ENCODE results near the gene COL20A1. TPM values are rescaled to one million over a fixed set of nuclear protein-coding genes. Genes with fewer than 3 reads are reported as not detected.
"Not testable (repeated sequence)": the region's sequence is repeated elsewhere in the genome, so short reads cannot be mapped to it uniquely, and the experiment has no call there.

COL20A1 gene
- total RNA-seq, 1 donor from 2014 or later = 0.14 TPM

DNA sequence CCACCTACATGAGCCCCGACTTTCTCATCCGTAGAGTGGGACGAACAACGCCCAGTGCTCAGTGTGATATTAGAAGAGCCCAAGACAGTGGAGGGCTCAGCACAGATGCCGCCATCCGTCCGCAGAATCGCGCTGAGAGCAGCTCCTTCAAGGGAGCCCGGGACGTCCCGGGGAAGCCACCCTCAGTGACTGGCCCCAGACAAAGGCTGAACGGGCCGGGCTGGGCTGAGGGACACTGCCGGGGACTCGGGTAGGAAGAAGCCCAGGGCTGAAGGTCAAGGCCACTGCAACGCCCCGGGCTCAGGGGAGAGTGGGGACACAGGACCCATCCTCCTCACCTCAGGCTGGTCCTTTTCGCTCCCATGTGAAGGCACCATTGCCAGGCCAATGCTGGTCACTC is 81.0 kb downstream of the COL20A1 start:
- no peak for DNase-seq (ENCODE audit: low spot score)

DNA sequence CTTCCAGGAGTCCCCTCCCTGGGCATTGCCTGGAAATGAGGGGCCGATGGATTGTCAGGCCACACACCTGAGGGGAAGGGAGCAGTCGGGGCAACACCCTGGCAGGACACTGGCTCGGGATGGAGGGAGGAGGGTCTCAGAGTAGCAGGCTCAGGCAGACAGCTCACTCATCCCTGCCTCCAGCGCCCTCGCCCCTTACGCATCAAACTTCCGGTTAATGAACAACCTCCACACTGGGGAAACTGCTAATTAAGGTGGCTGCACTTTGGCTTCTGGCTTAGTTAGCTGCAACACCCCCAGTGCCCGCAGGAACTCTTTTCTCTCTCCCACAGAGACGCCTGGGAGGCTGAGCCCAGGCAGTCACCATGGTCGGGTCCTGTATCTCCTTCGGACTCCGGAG is 81.5 kb downstream of the COL20A1 start:
- no peak for DNase-seq (ENCODE audit: low spot score)

DNA sequence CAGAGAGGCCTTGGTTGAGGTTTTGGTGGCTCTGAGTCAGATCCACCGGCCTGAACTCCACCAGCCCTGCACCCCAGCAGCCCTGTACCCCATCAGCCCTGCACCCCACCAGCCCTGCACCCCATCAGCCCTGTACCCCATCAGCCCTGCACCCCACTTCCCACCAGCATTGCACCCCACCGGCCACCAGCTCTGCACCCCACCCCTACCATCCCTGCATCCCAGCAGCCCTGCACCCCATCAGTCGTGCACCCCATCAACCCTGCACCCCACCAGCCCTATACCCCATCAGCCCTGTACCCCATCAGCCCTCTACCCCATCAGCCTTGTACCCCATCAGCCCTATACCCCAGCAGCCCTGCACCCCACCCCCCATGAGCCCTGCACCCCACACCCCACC is 82.5 kb downstream of the COL20A1 start:
- no peak for DNase-seq (ENCODE audit: low spot score)

DNA sequence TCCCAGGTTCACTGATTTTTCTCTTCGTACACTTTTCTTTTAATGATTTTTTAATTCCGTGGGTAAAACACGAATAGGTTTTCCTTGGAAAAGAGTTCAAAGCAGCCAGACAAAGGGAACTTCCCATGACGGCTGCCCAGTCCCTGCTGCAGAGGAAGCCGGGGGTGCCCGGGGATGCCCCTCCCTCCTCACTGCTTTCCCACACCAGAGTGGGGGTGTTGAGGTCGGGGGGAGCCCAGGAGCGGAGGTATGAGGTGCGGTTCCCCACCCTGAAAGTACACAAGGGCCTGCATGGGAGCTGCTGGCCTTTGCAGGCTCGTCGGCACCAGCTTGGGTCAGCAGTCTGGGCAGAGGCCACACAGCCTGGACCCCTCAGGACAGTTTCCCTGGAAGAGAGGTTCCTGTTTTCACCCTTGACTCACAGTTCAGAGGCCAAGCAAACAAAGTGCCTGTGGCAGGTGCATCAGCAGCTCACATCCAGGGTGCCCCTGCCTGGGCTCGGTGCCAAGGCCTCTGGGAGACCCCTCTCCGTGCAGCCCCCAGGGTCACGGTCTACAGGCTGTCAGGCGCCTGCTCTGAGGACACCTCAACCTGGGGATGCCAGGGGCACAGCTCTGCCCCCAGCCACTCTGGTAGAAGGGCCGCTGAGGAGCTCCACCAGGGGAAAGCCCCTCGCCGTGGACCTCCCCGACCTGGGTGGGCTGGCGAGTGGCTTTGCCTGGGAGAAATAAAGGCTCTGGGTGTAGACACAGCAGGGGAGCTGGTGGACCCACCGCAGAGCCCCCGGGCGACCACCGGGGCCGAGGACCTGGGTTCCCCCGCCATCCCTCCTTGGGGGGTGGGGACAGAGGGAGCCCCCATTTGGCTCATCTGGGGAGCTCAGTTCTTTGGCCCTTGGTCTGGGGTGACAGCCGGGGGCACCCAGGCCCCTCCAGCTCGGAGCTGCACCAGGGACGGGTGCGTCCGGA is 83.6 kb downstream of the COL20A1 start:
- no peak for DNase-seq (ENCODE audit: low spot score)

DNA sequence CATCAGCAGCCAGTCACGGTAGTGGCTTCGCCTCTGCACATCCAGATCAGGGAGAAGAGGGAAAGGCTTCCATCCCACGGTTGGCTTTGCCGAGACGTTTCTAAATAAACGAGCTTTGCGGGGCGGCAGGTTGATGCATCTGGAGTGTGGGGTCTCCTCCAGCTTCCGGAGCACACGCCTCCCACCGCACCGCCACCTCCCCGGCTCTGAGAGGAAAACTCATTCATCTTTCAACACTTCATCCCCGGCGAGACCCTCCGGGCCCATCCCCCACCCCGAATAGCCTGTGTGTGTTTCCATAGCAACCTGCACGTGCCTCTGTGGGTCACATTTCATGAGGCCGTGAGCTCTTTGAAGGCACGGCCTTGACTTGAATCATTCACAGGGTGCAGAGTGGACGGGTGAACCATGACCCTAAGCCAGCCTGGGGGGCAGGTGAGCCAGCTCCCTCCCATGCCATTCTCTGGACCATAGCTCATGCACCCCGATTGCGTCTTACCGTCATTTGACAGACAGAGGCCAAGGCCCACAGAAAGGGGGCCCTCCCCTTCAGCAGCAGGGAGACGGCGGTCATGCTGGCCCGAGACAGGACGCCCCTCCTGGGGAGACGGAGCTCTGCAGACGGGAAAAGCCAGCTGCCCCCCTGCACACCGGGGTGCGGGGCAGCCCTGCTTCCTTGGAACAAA is 84.4 kb downstream of the COL20A1 start:
- no peak for DNase-seq (ENCODE audit: low spot score)

DNA sequence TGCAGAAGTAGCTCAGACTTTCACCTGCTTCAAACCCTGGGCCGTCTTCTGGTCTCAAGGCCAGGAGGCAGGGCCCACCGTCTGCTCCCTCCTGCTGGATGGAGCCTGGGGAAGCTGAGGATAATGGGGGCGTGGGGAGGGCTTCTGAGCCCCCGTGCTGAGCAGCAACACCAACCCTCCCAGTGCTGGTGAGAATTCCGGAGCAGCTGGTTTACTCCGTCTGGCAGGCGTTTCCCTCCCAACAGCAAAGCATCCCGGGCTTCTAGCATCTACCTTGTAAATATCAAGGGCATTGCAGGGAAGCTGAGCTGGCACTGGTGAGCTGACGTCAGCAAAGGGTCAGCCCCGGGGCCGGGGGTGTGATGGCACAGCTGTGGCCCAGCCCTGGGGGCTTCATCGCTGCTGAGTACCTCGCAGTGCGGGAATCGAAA is 85.0 kb downstream of the COL20A1 start:
- no peak for DNase-seq (ENCODE audit: low spot score)

DNA sequence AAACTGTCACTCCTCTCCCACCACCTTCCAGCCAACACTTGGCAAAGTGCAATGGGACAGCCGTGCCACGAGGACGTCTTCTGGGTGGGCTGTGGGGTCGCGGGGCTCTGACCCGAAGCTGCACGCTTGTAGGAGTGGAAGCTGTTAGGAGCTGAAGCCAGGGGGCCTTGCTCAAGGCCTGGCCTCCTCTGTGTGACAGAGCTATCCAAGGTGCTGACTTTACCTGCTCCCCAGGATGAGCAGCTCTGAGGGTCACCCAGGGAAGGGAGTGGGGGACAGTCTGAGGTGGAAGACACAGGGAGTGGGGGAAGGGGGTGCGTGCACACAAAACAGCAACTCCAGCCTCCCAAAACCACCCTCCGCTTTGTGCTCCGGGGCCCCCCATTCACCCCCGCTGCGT is 85.6 kb downstream of the COL20A1 start:
- no peak for DNase-seq (ENCODE audit: low spot score)

DNA sequence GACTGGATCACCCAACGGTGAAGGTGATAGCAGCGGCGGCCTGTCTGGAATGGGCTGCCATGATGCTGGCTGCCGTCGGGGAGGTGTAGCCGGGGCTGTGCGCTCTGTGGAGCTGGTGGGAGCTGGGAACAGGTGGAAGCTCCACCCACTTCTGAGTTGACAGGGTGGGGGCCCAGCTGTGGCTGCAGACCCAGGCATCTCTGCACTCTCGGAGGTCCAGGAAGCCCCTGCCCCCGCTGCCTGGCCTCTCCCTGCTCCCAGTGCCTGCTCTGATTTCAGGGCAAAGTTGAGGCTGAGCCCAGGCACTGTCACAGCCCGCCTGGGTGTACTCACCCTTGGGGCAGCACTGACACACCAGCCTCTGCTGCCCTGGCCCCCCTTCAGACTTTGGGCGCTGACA is 86.3 kb downstream of the COL20A1 start:
- DNase-seq (ENCODE audit: low spot score) = no peak

DNA sequence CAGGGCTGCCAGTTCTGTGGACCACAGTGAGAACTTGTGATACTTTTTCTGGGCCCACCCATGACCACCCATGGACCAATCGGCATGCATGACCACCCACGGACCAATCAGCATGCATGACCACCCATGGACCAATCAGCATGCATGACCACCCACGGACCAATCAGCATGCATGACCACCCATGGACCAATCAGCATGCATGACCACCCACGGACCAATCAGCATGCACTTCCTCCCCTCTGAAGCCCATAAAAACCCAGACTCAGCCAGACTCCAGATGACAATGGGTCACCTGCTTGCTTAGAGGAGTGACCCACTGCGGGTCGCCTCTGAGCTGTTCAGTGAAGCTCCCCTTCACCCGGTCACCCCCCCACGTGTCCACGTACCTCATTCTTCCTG is 86.9 kb downstream of the COL20A1 start:
- not testable (repeated sequence) for DNase-seq (ENCODE audit: low spot score)

DNA sequence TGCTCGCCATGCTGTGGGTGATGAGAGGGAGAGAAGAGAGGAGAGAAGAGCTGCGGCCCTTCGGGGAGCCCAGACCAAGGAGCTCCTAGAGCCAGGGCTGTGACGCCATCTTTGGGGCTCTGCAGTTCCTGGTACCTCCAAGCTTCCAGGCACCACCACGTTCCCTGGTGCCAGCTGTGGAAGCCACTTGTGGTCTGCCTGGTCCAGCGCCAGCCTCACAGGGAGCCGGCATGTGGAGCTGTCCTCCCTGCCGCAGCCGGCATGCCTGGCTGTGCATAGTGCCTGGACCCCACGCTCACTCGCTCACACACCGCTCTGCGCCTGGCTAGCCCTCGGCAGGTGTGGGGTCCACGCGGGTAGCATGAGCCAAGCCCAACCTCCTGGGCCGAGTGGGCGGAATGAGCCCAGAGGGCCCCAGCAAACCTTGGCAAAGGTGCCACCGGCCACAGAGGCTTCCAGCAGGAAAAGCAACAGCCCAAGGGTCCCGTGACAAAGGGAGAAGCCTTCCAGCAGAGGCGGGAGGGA is 87.4 kb downstream of the COL20A1 start:
- DNase-seq (ENCODE audit: low spot score) = no peak

DNA sequence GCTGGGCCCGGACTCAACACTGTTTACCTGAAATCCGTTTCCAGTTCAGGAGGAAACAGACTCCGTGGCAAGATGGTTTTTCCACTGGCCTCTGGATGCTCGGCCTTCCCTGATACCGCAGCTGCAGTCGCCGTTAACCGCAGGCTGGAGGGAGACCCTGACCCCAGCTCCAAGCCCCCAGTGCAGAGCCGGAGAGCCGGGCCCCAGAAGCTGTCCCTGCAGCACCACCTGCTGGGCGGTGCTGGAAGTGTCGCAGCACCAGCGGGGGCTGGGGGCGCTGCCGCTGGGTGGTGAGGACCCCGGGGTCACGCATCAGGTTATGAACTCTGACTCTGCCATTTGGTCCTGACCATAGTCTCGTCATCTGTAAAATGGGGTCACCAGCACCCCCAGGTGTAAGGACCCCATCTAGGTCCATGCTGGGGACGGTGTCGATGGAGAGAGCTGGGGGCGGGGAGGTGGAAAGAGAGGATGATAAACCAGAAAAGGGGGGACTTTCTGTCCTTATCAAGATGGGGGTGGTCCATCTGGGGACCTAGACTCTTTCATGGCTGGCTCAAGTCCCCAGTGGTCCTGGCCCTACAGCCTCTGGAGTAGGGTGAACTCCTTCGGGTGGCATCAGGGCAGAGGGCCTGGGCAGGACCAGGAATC is 88.9 kb downstream of the COL20A1 start:
- DNase-seq (ENCODE audit: low spot score) = no peak

DNA sequence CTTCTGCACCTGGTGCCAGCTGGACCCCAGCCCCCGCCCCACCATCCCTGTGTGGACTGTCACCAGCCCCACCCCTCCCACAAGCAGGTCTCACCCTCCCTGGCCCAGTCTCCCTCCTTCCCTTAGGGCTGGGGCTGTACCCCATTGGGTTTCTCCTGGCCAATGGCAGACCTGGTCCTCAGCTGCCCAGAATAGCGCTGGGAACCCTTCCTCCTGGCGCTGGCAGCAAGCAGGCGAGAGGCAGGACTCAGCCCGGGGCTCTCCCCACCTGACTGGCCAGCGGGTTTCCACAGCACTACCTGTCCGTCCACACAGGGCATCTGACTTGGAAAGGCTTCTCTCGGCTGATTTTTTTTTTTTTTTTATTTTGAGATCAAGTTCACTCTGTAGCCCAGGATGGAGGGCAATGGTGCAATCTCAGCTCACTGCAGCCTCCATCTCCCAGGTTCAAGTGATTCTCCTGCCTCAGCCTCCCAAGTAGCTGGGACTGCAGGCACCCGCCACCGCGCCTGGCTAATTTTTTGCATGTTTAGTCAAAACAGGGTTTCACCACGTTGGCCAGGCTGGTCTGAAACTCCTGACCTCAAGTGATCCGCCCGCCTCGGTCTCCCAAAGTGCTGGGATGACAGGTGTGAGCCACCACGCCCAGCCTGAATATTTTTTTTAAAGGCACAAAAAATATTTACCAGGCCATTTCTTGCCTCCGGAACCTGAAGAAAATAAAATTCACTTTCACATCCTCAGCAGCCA is 89.7 kb downstream of the COL20A1 start:
- DNase-seq (ENCODE audit: low spot score) = no peak

DNA sequence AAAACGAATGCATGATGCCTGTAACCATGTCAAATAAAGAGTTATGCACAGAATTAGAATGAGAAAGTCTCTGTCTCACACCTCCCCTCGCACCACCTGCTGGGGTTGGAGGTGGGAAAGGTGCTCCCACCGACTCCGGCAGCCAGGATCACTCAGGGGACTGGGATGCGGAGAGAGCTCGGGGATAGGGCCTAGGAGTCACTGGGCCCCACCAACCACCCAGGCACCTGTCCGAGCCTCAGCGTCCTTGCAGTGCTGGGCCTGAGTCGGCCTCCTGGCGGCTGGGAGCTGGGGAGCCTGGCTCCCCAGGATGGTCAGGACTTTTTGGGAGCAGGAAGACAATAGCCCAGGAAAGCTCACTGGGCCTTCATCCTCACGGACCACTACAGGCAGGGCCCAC is 90.6 kb downstream of the COL20A1 start:
- DNase-seq (ENCODE audit: low spot score) = no peak

DNA sequence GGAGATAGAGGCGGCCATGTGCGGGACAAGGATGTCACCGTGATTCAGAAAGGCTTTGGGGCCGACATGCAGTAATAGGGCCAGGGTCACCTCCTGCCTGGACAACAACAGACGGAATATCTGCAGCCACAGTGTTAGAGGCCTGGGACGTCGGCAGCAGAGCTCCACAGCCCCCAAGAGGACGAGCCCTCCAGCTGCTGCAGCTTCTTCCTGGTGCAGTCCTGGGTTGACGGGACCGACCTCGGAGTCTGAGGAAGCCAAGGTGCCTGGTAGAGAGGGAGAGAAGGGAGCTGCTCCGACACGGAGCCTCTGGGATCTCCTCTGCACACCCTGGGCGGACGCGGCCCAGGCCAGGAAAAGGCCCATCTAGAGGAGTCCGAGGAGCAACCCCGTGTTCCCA is 91.3 kb downstream of the COL20A1 start:
- no peak for DNase-seq (ENCODE audit: low spot score)

Other genes with a start within 250 kb of the COL20A1 start
- 40.8 TPM for gene YTHDF1, start 77.1 kb upstream of the COL20A1 start, total RNA-seq
- 0.14 TPM for gene BIRC7, start 57.3 kb upstream of the COL20A1 start, total RNA-seq
- not detected for gene NKAIN4, start 38.7 kb upstream of the COL20A1 start, total RNA-seq
- gene ARFGAP1, start 20.4 kb upstream of the COL20A1 start, total RNA-seq = 106 TPM
- gene CHRNA4, start 68.2 kb downstream of the COL20A1 start, total RNA-seq = not detected
- gene KCNQ2, start 179.5 kb downstream of the COL20A1 start, total RNA-seq = 0.46 TPM
- 56.3 TPM for gene EEF1A2, start 205.9 kb downstream of the COL20A1 start, total RNA-seq
- 793 TPM for gene PPDPF, start 227.6 kb downstream of the COL20A1 start, total RNA-seq
- 11.0 TPM for gene PTK6, start 244.2 kb downstream of the COL20A1 start, total RNA-seq